Tibial nerve (tissue), 4 donors: ENCODE measurements around the gene OTOG. TPM values are rescaled to one million over a fixed set of nuclear protein-coding genes. Genes with fewer than 3 reads are reported as not detected.

ENCODE experiments used
- DNase-seq, 2 donors: peaks; one replicate each; pipeline ENCODE4 v3.0.0-alpha.2; 2019; ENCODE audit warnings: low spot score in 2 of 2
- H3K27ac ChIP-seq, 4 donors: fragments of 200-600 bp; sonication (generic) in 3 of 4; one replicate each; pipeline ENCODE4 v1.5.1; 2017 to 2019; ENCODE audit warnings: mild to moderate bottlenecking in 1 of 4
- H3K27me3 ChIP-seq, 2 donors: fragments of 200-600 bp; sonication (generic) in 1 of 2; one replicate each; pipeline versions ENCODE4 v1.5.1 to v1.6.0; 2017 to 2019
- H3K36me3 ChIP-seq, 3 donors: fragments of 200-600 bp; sonication (generic); one replicate each; pipeline ENCODE4 v1.5.1; 2018 to 2019
- H3K4me1 ChIP-seq, 4 donors: fragments of 200-600 bp; sonication (generic) in 3 of 4; one replicate each; pipeline ENCODE4 v1.5.1; 2017 to 2019
- H3K4me3 ChIP-seq, 4 donors: fragments of 200-600 bp; sonication (generic) in 3 of 4; one replicate each; pipeline ENCODE4 v1.5.1; 2017 to 2019; ENCODE audit warnings: mild to moderate bottlenecking in 1 of 4, moderate library complexity in 1 of 4
- H3K9me3 ChIP-seq, 4 donors: fragments of 200-600 bp; sonication (generic) in 3 of 4; one replicate each; pipeline ENCODE4 v1.5.1; 2017 to 2019
- EP300 ChIP-seq, 2 donors: sonication (generic); formaldehyde crosslinking; IDR thresholded peaks; one replicate each; pipeline ENCODE4 v1.6.1; 2017; ENCODE audit warnings: antibody characterized with exemption in 2 of 2, mild to moderate bottlenecking in 1 of 2
- POLR2A ChIP-seq, 2 donors: fragments of 450-650 bp; IDR thresholded peaks; one replicate each; pipeline ENCODE4 v1.6.1; 2017; ENCODE audit warnings: antibody characterized with exemption in 2 of 2, mild to moderate bottlenecking in 2 of 2, moderate library complexity in 2 of 2
- WGBS, 2 donors: methylation state at CpG; one replicate each; pipeline ENCODE4 v1.1.5; 2018; 5-methylcytosine and 5-hydroxymethylcytosine counted together
- total RNA-seq, 4 donors: library from RNA; depleted of rRNA; stranded (reverse); fragments of >200 nt; gene quantifications; one replicate each; pipeline ENCODE4 v1.1.0, GENCODE V29; 2016
- TF ChIP-seq, protein P1 (sequence below), 5 experiments: fragments of 200-600 bp in 3 of 5; fragments of 450-650 bp in 2 of 5; sonication (generic) in 3 of 5; IDR thresholded peaks; one replicate each; pipeline ENCODE4 v1.5.1; 2016 to 2019; ENCODE audit warnings: antibody characterized with exemption in 5 of 5, mild to moderate bottlenecking in 3 of 5, moderate library complexity in 2 of 5

Gene OTOG
- total RNA-seq, 4 donors from 2014 or later, result not detected

DNA sequence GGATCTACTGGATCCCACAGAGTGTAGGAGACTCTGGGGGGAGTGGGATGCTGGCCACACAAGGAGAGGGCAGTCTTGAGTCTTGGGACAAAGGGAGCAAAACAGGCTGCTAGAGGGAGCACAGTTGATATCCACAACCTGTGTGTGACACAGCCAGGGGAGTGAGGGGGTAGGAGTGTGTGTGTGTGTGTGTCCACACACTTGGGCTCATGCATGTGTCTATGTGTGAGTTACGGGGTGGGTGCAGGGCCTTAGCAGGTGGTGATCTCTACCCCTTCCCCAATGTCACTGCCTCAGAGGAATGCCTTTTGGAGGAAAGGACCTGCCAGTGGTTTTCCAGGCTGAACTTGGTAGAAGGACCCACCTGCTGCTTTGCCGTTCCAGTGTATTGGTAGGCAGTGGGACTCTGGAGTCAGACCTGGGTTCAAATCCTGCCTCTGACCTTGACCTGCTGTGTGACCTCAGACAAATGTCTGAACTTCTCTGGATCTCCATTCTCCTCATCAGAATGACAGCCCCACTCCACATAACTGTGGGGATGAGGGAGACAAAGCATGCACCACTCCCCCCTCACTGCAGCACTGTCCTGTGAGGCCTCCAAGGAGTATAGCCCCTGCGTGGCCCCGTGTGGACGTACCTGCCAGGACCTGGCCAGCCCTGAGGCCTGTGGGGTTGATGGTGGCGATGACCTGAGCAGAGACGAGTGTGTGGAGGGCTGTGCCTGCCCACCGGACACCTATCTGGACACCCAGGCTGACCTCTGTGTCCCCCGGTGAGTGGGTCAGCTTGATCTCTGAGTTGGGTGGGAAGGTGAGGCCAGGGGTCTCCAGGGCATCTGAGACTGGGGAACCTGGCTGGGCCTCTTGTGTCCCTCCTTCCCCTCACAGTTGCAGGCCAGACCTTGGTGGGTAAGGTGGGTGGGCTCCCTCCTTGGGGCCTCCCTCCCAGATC lies 27.4 kb downstream of the OTOG start:
- no peaks in the 10 kb centered on the region for H3K36me3 ChIP-seq
- TF ChIP-seq EP300 (IDR thresholded peaks at IDR 0.05) (no peak), POLR2A (IDR thresholded peaks at IDR 0.05) (no peak)
- TF ChIP-seq, protein P1, sequence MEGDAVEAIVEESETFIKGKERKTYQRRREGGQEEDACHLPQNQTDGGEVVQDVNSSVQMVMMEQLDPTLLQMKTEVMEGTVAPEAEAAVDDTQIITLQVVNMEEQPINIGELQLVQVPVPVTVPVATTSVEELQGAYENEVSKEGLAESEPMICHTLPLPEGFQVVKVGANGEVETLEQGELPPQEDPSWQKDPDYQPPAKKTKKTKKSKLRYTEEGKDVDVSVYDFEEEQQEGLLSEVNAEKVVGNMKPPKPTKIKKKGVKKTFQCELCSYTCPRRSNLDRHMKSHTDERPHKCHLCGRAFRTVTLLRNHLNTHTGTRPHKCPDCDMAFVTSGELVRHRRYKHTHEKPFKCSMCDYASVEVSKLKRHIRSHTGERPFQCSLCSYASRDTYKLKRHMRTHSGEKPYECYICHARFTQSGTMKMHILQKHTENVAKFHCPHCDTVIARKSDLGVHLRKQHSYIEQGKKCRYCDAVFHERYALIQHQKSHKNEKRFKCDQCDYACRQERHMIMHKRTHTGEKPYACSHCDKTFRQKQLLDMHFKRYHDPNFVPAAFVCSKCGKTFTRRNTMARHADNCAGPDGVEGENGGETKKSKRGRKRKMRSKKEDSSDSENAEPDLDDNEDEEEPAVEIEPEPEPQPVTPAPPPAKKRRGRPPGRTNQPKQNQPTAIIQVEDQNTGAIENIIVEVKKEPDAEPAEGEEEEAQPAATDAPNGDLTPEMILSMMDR (IDR thresholded peaks at IDR 0.05), result no peak
- H3K27me3 ChIP-seq, result no peaks in the 10 kb centered on the region
- no peak for DNase-seq
- H3K4me3 ChIP-seq, result no peak overlapping the region
- WGBS, 2 donors, result 83 to 99% methylated on average over 6 to 9 of the region's 9 CpGs
- H3K9me3 ChIP-seq, result no peaks in the 10 kb centered on the region
- no peak overlapping the region for H3K27ac ChIP-seq
- H3K4me1 ChIP-seq, result no peaks in the 10 kb centered on the region

- H3K36me3 ChIP-seq, result no peaks in the 10 kb centered on the region
- no peak for TF ChIP-seq POLR2A (IDR thresholded peaks at IDR 0.05)
- TF ChIP-seq, protein P1 (IDR thresholded peaks at IDR 0.05), result no peak
- no peak for TF ChIP-seq EP300 (IDR thresholded peaks at IDR 0.05)
- no peak overlapping the region for H3K4me3 ChIP-seq
- no peaks in the 10 kb centered on the region for H3K27me3 ChIP-seq
- no peak overlapping the region for H3K27ac ChIP-seq
- H3K9me3 ChIP-seq, result no peaks in the 10 kb centered on the region
- no peak for DNase-seq
- H3K4me1 ChIP-seq, result no peaks in the 10 kb centered on the region
- WGBS, 2 donors, result 80 to 90% methylated on average over 16 of the region's 16 CpGs
Observed at GRCh38 chr11:17575431-17576425, 28.7 kb downstream of the OTOG start.

GRCh38 chr11:17578296-17578695 lies 31.2 kb downstream of the OTOG start:
- Histone ChIP-seq H3K4me3 (no peak overlapping the region), H3K9me3 (peaks cover 0 to 5% (median 0%) of the 10 kb centered on the region in 4 donors), H3K27ac (no peak overlapping the region), H3K4me1 (no peaks in the 10 kb centered on the region), H3K36me3 (no peaks in the 10 kb centered on the region), H3K27me3 (no peaks in the 10 kb centered on the region)
- no peak for DNase-seq
- WGBS, 2 donors, result 82 to 97% methylated on average over 10 of the region's 11 CpGs
- TF ChIP-seq, protein P1 (IDR thresholded peaks at IDR 0.05), result no peak
- no peak for TF ChIP-seq POLR2A (IDR thresholded peaks at IDR 0.05)
- TF ChIP-seq EP300 (IDR thresholded peaks at IDR 0.05), result no peak

- 82% methylated on average over 8 of the region's 8 CpGs for WGBS, 2 donors
Observed at GRCh38 chr11:17578958-17579357, 31.9 kb downstream of the OTOG start.

More at GRCh38 chr11:17578958-17579357, 31.9 kb downstream of the OTOG start:
- Histone ChIP-seq H3K9me3 (peaks cover 0 to 5% (median 0%) of the 10 kb centered on the region in 4 donors), H3K36me3 (no peaks in the 10 kb centered on the region), H3K27me3 (no peaks in the 10 kb centered on the region), H3K4me3 (no peak overlapping the region), H3K4me1 (no peaks in the 10 kb centered on the region), H3K27ac (no peak overlapping the region)
- no peak for DNase-seq
- TF ChIP-seq, protein P1 (IDR thresholded peaks at IDR 0.05), result no peak
- no peak for TF ChIP-seq EP300 (IDR thresholded peaks at IDR 0.05)
- no peak for TF ChIP-seq POLR2A (IDR thresholded peaks at IDR 0.05)
